Ectodermal cell (in vitro differentiated cells): ENCODE measurements around the gene METTL2A. TPM values are rescaled to one million over a fixed set of nuclear protein-coding genes. Genes with fewer than 3 reads are reported as not detected.
"Not testable (repeated sequence)": the region's sequence is repeated elsewhere in the genome, so short reads cannot be mapped to it uniquely, and the experiment has no call there.

Source experiments
- H3K27ac ChIP-seq: 2 replicates; pipeline ENCODE4 v1.7.0; 2013; ENCODE audit warnings: mild to moderate bottlenecking, low read depth, low read length; ENCODE audit not compliant: insufficient read depth, poor library complexity, severe bottlenecking
- H3K27me3 ChIP-seq: 2 replicates; pipeline ENCODE4 v1.7.0; 2013; ENCODE audit warnings: mild to moderate bottlenecking, low read length; ENCODE audit not compliant: insufficient read depth, control insufficient read depth, poor library complexity, severe bottlenecking
- H3K36me3 ChIP-seq: one replicate; pipeline ENCODE4 v1.7.0; 2013; ENCODE audit warnings: low read length; ENCODE audit not compliant: control insufficient read depth, insufficient read depth
- H3K4me1 ChIP-seq: one replicate; pipeline ENCODE4 v1.7.0; 2013; ENCODE audit warnings: low read length; ENCODE audit not compliant: control insufficient read depth, insufficient read depth
- H3K4me3 ChIP-seq: 2 replicates; pipeline ENCODE4 v1.7.0; 2013; ENCODE audit warnings: low read depth, low read length, control low read depth; ENCODE audit not compliant: insufficient read depth
- H3K9me3 ChIP-seq: 2 replicates; pipeline ENCODE4 v1.7.0; 2013; ENCODE audit warnings: mild to moderate bottlenecking, low read length, moderate library complexity; ENCODE audit not compliant: control insufficient read depth
- WGBS, 2 experiments: methylation state at CpG; one replicate each; pipeline ENCODE4 v1.1.7; 2013; ENCODE audit warnings: missing lambda C conversion rate in 2 of 2; 5-methylcytosine and 5-hydroxymethylcytosine counted together
- polyA plus RNA-seq, 4 experiments: library from polyadenylated mRNA; stranded (reverse); fragments of 50-300 nt; gene quantifications; one replicate each; pipeline ENCODE4 v1.2.3, GENCODE V29; 2013

Gene METTL2A
- polyA plus RNA-seq (2013, experiment 1 of 4): 30.5 TPM
- polyA plus RNA-seq (2013, experiment 2 of 4): 39.3 TPM
- 33.9 TPM for polyA plus RNA-seq (2013, experiment 3 of 4)
- 34.4 TPM for polyA plus RNA-seq (2013, experiment 4 of 4)

DNA sequence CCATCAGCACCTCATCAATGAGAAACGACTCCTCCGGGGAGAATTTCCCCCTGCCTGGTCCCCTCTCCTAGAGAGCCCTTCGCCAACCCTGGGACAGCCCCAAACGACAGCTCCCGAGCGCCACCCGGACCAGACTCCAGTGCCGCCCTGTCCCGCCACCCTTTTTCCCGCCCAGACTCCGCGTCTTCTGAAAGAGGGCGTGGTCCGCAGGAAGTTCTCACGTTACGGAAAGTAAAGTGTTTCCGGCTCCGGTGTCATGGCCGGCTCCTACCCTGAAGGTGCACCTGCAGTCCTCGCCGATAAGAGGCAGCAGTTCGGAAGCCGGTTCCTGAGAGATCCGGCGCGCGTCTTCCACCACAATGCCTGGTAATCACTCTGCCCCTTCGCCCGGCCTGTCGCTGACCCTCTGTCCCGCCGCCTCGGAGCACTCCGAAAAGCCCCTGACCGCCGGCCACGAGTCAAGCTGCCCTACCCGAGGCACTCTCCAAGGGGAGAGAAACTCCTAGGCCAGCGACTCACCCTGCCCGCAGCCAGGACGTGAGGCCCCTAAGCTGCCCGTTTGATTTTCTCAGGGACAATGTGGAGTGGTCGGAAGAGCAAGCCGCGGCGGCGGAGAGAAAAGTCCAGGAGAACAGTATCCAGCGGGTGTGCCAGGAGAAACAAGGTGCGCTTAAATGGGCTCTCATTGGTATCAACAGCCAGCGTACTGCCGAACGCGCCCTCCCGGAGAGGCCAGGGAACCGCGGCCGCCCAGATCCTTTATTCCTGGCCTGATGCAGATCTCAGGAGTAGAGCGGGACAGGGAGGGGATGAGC lies at the start of gene METTL2A:
TSS of gene METTL2A (plus strand) at position 251 of the 815 bp plus-strand sequence. CDS start at position 257, 6 bp downstream.
- WGBS, 2 experiments: 1% methylated on average over 58 of the region's 58 CpGs

GRCh38 chr17:62380253-62380652 lies 43.4 kb upstream of the METTL2A start, which contains the start of gene EFCAB3:
Gene EFCAB3 (plus strand): TSS chr17:62380553. CDS start chr17:62382980, 2,427 bp downstream.
- Histone ChIP-seq H3K36me3 (no peaks in the 10 kb centered on the region), H3K9me3 (no peaks in the 10 kb centered on the region), H3K27ac (no peak within 1 kb of the TSS), H3K4me3 (no peak within 1 kb of the TSS), H3K4me1 (no peaks in the 10 kb centered on the region), H3K27me3 (no peaks in the 10 kb centered on the region)
- 85 to 87% methylated on average over 2 to 3 of the region's 3 CpGs for WGBS, 2 experiments

More for the DNA sequence above, at the start of gene METTL2A:
- H3K36me3 ChIP-seq, H3K9me3 ChIP-seq, H3K27me3 ChIP-seq, H3K4me1 ChIP-seq: not testable (repeated sequence)
- Histone ChIP-seq H3K27ac (peak within 1 kb of the TSS; percentile 81), H3K4me3 (peak within 1 kb of the TSS; percentile 74)

DNA sequence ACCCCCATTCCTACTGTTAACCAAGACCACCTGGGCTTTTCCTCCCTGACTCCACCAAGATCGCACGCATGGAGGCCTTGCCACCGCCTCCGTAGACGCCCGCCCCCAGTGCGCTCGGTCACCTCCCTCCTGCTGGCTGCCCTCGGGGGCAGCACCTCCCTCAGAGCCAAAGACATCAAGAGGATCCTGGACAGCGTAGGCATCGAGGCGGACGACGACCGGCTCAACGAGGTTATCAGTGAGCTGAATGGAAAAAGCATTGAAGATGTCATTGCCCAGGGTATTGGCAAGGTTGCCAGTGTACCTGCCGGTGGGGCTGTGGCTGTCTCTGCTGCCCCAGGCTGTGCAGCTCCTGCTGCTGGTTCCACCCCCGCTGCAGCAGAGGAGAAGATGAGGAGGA lies 42.1 kb upstream of the METTL2A start:
- no peaks in the 10 kb centered on the region for H3K9me3 ChIP-seq
- no peaks in the 10 kb centered on the region for H3K4me1 ChIP-seq
- no peak overlapping the region for H3K27ac ChIP-seq
- 94 to 95% methylated on average over 18 of the region's 18 CpGs for WGBS, 2 experiments
- no peaks in the 10 kb centered on the region for H3K36me3 ChIP-seq
- no peak overlapping the region for H3K4me3 ChIP-seq
- no peaks in the 10 kb centered on the region for H3K27me3 ChIP-seq

GRCh38 chr17:62388856-62389255 lies 34.8 kb upstream of the METTL2A start:
- no peak overlapping the region for H3K4me3 ChIP-seq
- H3K9me3 ChIP-seq: no peaks in the 10 kb centered on the region
- no peaks in the 10 kb centered on the region for H3K4me1 ChIP-seq
- no peaks in the 10 kb centered on the region for H3K36me3 ChIP-seq
- H3K27me3 ChIP-seq: no peaks in the 10 kb centered on the region
- 92 to 100% methylated on average over 1 of the region's 1 CpG for WGBS, 2 experiments
- H3K27ac ChIP-seq: no peak overlapping the region

- H3K27ac ChIP-seq: no peak overlapping the region
- no peak overlapping the region for H3K4me3 ChIP-seq
- no peaks in the 10 kb centered on the region for H3K9me3 ChIP-seq
- H3K27me3 ChIP-seq: peaks cover 3% of the 10 kb centered on the region
- H3K4me1 ChIP-seq: no peaks in the 10 kb centered on the region
- 67 to 83% methylated on average over 1 of the region's 1 CpG for whole genome bisulfite sequencing, 2 experiments
- H3K36me3 ChIP-seq: no peaks in the 10 kb centered on the region
Measured at GRCh38 chr17:62392908-62393307, 30.8 kb upstream of the METTL2A start.

- Histone ChIP-seq H3K27ac (no peak overlapping the region), H3K36me3 (no peaks in the 10 kb centered on the region), H3K9me3 (no peaks in the 10 kb centered on the region), H3K27me3 (peaks cover 3% of the 10 kb centered on the region), H3K4me1 (no peaks in the 10 kb centered on the region), H3K4me3 (no peak overlapping the region)
- WGBS, 2 experiments: 92% methylated on average over 1 of the region's 1 CpG; no CpG with 5 or more reads in 1 of the 2 experiments
Measured at GRCh38 chr17:62398891-62399290, 24.8 kb upstream of the METTL2A start.

GRCh38 chr17:62405451-62405850 lies 18.2 kb upstream of the METTL2A start:
- no peaks in the 10 kb centered on the region for H3K36me3 ChIP-seq
- no peak overlapping the region for H3K4me3 ChIP-seq
- no peaks in the 10 kb centered on the region for H3K9me3 ChIP-seq
- no peaks in the 10 kb centered on the region for H3K27me3 ChIP-seq
- no peak overlapping the region for H3K27ac ChIP-seq
- WGBS, 2 experiments: 80 to 92% methylated on average over 1 to 2 of the region's 2 CpGs
- H3K4me1 ChIP-seq: no peaks in the 10 kb centered on the region

DNA sequence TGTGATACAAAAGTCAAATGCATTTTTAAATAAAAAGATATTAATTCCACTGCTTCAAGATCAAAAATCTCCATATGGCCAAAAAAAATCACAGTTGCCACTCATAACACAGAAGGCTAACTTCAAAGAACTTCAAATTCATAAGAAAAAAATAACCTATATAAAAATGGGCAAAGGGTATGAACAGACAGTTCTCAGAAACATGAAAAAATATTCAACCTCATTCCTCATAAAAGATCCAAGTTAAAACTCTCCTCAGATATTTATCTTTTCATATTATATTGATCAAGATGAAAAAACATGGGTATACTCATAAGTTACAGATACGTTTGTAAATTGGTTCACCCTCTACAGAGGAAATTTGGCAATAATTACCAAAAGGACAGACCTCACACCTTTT lies 10.6 kb upstream of the METTL2A start:
- H3K9me3 ChIP-seq, H3K36me3 ChIP-seq, H3K27me3 ChIP-seq, H3K4me1 ChIP-seq, H3K4me3 ChIP-seq, H3K27ac ChIP-seq: not testable (repeated sequence)
- 93 to 100% methylated on average over 1 of the region's 1 CpG for WGBS, 2 experiments

DNA sequence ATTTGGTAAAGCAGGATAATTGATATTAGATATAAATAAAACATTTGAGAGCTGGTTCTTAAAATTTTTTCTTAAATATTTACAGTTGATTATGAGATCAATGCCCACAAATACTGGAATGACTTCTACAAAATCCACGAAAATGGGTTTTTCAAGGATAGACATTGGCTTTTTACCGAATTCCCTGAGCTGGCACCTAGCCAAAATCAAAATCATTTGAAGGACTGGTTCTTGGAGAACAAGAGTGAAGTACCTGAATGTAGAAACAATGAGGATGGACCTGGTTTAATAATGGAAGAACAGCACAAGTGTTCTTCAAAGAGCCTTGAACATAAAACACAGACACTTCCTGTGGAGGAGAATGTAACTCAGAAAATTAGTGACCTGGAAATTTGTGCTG lies 2.5 kb downstream of the METTL2A start:
- H3K4me3 ChIP-seq, H3K9me3 ChIP-seq, H3K27ac ChIP-seq, H3K4me1 ChIP-seq, H3K36me3 ChIP-seq, H3K27me3 ChIP-seq: not testable (repeated sequence)
- no CpG with 5 or more reads among the region's 2 CpGs for WGBS, 2 experiments

- not testable (repeated sequence) for H3K4me3 ChIP-seq, H3K36me3 ChIP-seq, H3K27me3 ChIP-seq, H3K9me3 ChIP-seq, H3K4me1 ChIP-seq, H3K27ac ChIP-seq
- 98 to 100% methylated on average over 2 to 4 of the region's 4 CpGs for WGBS, 2 experiments
Measured at GRCh38 chr17:62435251-62435650, 11.6 kb downstream of the METTL2A start.
